Stimulated activated CD4-positive, alpha-beta T cell treated with anti-CD3 and anti-CD28 coated beads, TNF-alpha, amount 100 ng/mL, for 24 hours (primary cell): ENCODE data around the gene LEP.
"Not testable (repeated sequence)": the region's sequence is repeated elsewhere in the genome, so short reads cannot be mapped to it uniquely, and the experiment has no call there.

Experiments
- DNase-seq, 3 experiments: peaks; one replicate each; pipeline ENCODE4 v3.0.0-alpha.2; 2020; ENCODE audit warnings: low read depth in 3 of 3

Gene LEP

DNA sequence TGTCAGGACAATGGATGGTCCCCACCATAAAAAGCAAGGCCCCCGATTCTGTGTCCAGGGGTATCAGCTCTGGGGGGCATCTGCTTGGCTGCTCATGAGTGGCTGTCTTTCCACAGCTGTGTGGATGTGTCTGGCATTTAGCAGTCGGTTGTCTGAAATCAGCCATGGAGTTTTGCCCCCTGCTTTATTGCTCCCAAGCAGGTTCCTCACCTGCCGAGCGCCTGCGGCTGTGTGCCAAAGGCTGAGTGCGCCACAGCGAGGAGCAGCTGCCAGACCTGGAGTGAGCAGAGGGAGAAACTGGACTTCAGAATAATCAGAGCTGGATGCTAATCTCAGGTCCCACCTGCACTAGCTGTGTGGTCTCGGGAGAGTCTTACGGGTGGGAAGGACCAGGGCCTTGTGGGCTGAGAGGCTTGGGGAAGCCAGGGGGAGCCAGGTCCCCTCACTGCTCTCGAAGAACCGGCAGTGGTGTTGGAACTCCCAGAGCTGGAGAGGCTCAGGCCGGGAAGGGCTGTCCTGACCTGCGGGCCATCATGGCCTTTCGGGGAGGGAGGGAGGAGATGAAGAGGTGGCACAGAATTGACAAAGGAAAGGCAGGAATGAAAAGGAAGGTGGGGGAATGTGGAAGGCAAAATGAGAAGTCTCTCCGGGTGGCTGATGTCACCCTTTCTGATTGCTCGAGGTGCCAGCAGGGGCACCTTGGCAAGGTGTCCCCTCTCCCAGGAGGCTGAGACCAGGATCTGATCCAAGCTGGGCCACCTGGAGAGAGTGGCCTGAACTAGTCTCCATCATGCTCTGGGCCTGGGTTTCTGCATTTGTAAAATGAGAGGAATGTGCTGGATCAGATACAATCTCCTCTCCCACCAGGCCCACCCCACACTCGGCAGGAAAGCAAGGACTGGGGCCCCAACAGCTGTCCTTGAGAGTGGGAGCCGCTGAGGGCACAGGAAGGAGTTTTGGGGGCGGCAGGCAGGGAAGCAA, 30.2 kb upstream of the LEP start:
- DNase-seq, result no peak

- no peak for DNase-seq
These were observed 29.5 kb upstream of the LEP start for GRCh38 chr7:128211626-128212025.

DNA sequence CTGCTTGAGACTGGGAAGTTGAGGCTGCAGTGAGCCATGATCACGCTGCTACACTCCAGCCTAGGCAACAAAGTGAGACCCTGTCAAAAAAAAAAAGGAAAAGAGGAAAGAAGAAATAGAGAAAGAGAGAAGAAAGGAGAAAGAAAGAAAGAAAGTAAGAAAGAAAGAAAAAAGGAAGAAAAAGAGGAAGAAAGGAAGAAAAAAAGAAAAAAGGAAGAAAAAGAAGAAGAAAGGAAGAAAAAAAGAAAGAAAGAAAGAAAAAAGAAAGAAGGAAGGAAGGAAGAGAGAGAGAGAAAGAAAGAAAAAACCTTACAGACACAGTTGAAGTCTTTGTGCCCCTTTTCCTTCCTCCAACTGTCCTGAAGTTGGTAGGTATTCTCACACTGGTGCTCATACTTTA, 26.6 kb upstream of the LEP start:
- DNase-seq, result no peak

- no peak for DNase-seq
These were observed 25.8 kb upstream of the LEP start for GRCh38 chr7:128215281-128215680.

DNA sequence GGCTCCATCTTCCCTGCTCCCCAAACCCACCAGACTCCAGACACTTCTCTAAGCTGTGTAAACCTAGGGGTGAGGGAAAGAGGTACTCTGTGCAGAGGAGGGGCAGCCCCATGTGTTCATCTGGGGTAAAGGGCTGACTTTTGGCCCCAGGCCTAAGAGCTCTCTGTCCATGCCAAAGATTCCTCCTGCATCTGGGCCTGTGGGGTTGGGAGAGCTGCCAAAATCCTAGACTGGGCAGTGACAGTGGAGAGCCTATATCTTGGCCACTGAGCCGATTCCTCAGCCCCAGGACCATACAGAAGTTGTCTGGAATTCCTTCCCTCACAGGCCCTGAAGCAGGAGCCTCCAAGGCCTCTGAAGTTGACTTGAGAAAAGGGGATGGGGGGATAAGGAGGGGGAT, 25.3 kb upstream of the LEP start:
- no peak for DNase-seq

- DNase-seq, result no peak
These were observed 23.9 kb upstream of the LEP start for GRCh38 chr7:128217030-128217805.

- no peak for DNase-seq
These were observed 23.0 kb upstream of the LEP start for GRCh38 chr7:128217967-128218652.

DNA sequence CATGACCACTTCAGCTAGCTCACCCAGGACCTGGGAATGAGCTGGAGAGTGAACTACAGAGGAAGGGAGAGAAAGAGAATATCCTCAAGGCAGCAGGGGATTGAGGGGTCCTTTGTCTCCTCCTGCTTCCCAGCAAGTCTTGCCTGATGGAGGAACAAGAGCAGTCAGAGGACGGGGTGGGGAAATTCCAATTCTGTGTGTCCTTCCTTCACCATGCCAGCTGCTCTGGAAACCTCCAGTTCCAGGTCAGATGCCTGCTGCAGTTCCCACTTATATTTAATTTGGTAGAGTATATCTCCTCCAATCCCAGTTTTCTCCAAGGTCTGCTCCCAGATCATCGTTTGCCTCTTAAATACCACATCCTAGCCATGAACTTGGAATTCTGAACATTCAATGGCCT, 21.4 kb upstream of the LEP start:
- DNase-seq, result no peak

DNA sequence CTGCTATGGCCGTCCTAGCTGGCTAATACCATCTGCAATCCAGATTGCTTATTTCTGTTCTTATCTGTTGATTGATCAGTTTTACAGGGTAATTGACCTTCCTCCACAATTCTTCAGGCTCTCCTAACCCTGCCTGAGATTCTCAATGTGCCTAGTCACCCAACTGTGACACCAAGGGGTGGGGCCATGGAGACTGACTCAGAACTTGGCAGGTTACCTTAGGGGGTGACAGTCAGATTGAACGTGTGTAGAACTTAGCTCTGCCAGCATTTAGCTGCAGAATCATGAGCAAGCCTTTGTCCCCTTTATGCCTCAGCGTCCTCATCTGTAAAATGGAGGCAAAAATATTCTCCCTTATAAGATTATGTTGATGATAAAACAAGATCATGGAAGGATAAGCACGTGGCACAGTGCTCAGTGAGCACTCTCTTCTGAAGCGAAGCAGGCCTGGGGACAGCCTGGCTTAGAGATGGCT, 19.1 kb upstream of the LEP start:
- no peak for DNase-seq

- DNase-seq, result no peak
These were observed 14.7 kb upstream of the LEP start for GRCh38 chr7:128226132-128226980.

- no peak for DNase-seq
These were observed 13.8 kb upstream of the LEP start for GRCh38 chr7:128227271-128227670.

GRCh38 chr7:128231021-128231420, 10.1 kb upstream of the LEP start:
- no peak for DNase-seq

- DNase-seq, result no peak
These were observed 9.4 kb upstream of the LEP start for GRCh38 chr7:128231677-128232076.

DNA sequence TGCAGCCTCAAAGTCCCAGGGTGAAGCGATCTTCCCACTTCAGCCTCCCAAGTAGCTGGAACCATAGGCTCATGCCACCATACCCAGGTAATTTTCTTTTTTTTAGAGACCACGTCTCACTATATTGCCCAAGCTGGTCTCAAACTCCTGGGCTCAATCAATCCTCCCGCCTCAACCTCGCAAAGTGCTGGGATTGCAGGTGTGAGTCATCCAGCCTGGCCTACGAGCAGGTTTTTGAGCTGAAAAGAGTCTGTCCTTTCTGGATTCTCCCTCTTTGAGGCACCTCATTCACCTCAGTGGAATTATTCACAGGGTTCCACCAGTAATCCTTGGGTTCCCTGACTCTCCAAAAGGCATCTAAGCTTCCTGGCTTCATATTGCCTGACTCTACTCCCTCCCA, 7.6 kb upstream of the LEP start:
- no peak for DNase-seq

- DNase-seq, result no peak
These were observed 6.5 kb upstream of the LEP start for GRCh38 chr7:128234476-128235026.

GRCh38 chr7:128235471-128235870, 5.6 kb upstream of the LEP start:
- no peak for DNase-seq

DNA sequence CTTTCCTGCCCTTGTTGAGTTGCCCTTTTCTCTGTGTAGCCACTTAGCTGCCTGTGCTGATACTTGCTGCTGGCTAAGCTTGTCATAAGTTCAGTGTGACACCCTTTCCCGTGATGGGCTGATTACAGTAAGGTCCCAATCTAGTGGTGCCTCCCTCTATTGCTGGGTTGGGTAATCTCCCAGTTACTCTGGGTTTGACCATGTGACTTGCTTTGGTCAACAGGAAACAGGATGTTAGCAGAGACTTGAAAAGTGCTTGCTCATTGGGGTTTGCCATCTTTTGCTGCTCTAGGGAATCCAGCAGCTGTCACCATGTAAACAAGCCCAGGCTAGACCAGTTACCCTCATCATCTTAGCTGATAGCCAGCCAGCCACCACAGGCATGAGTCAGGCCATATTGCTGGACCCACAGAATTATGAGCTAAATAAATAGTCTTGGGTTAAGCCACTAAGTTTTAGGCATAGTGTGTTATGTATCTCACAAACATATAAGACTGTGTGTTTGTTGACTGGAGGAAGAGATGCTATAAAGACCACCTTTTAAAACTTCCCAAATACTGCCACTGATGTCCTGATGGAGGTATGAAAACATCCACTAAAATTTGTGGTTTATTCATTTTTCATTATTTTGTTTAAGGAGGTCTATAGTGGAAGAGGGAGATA, 4.0 kb upstream of the LEP start:
- no peak for DNase-seq

GRCh38 chr7:128239146-128239545, 1.9 kb upstream of the LEP start:
- not testable (repeated sequence) for DNase-seq

GRCh38 chr7:128242661-128243060, 1.6 kb downstream of the LEP start:
- no peak for DNase-seq

- DNase-seq, result no peak
These were observed 2.2 kb downstream of the LEP start for GRCh38 chr7:128243273-128243672.
